Esophagus squamous epithelium (tissue), 5 donors: Measurements from ENCODE around the gene GPR42. TPM values are rescaled to one million over a fixed set of nuclear protein-coding genes. Genes with fewer than 3 reads are reported as not detected.

Experiments used
- DNase-seq: peaks from one replicate; lab custom pipeline; 2025; lab: John Stamatoyannopoulos, UW
- H3K27ac ChIP-seq, 4 donors: fragments of 200-600 bp; sonication (generic); one replicate each; pipeline ENCODE4 v1.5.1; 2016 to 2019; ENCODE audit warnings: mild to moderate bottlenecking in 1 of 4
- H3K27me3 ChIP-seq, 4 donors: fragments of 200-600 bp; sonication (generic); 1 replicate in 3 of 4; 2 replicates in 1 of 4; pipeline versions ENCODE4 v1.5.1 to v1.6.0; 2017 to 2021; ENCODE audit warnings: antibody characterized with exemption in 1 of 4
- H3K36me3 ChIP-seq, 3 donors: fragments of 200-600 bp; sonication (generic); one replicate each; pipeline ENCODE4 v1.5.1; 2016 to 2019
- H3K4me1 ChIP-seq, 3 donors: fragments of 200-600 bp; sonication (generic); one replicate each; pipeline ENCODE4 v1.5.1; 2017 to 2019
- H3K4me3 ChIP-seq, 4 donors: fragments of 200-600 bp; sonication (generic); 1 replicate in 3 of 4; 2 replicates in 1 of 4; pipeline ENCODE4 v1.5.1; 2016 to 2019; ENCODE audit warnings: mild to moderate bottlenecking in 2 of 4, moderate library complexity in 1 of 4
- H3K9me3 ChIP-seq, 3 donors: fragments of 200-600 bp; sonication (generic); one replicate each; pipeline ENCODE4 v1.5.1; 2016 to 2019
- CTCF ChIP-seq, 6 experiments: fragments of 450-650 bp in 4 of 6; fragments of 200-600 bp in 2 of 6; sonication (generic) in 2 of 6; IDR thresholded peaks; one replicate each; pipeline ENCODE4 v1.5.1; 2016 to 2019; ENCODE audit warnings: antibody characterized with exemption in 6 of 6, mild to moderate bottlenecking in 4 of 6, moderate library complexity in 4 of 6
- POLR2A ChIP-seq, 4 donors: fragments of 450-650 bp; IDR thresholded peaks; one replicate each; pipeline ENCODE4 v1.6.1; 2017; ENCODE audit warnings: antibody characterized with exemption in 4 of 4, mild to moderate bottlenecking in 4 of 4, moderate library complexity in 3 of 4
- WGBS, 2 donors: methylation state at CpG; one replicate each; pipeline ENCODE4 v1.1.5; 2018; 5-methylcytosine and 5-hydroxymethylcytosine counted together
- intact Hi-C: fragments of 100-400 bp; cut with DNase I; formaldehyde crosslinking; loops from one replicate; pipeline ENCODE4 v1.15.0; 2022
- total RNA-seq, 4 donors: library from RNA; depleted of rRNA; stranded (reverse); fragments of >200 nt; gene quantifications; one replicate each; pipeline ENCODE4 v1.1.0, GENCODE V29; 2016
- donor health status: DM: yes; HTN: yes; CAD: no.

The GPR42 gene
- total RNA-seq, 4 donors from 2014 or later = not detected

GRCh38 chr19:35388277-35389054 lies 17.6 kb downstream of the GPR42 start:
- peaks cover 3 to 20% (median 10%) of the 10 kb centered on the region in 3 donors for H3K9me3 ChIP-seq
- no peak overlapping the region for H3K27ac ChIP-seq
- peaks cover 0 to 21% (median 0%) of the 10 kb centered on the region in 4 donors for H3K27me3 ChIP-seq
- 72 to 97% methylated on average over 6 of the region's 6 CpGs for WGBS, 2 donors
- intact Hi-C loops = no loop called here
- no peaks in the 10 kb centered on the region for H3K4me1 ChIP-seq
- no peaks in the 10 kb centered on the region for H3K36me3 ChIP-seq
- no peak for DNase-seq
- H3K4me3 ChIP-seq = no peak overlapping the region
- no peak for TF ChIP-seq CTCF (IDR thresholded peaks at IDR 0.05)
- no peak for TF ChIP-seq POLR2A (IDR thresholded peaks at IDR 0.05)

- intact Hi-C loops = no loop called here
- WGBS, 2 donors = 31 to 43% methylated on average over 6 of the region's 6 CpGs
- Histone ChIP-seq H3K27ac (no peak overlapping the region), H3K4me3 (no peak overlapping the region), H3K27me3 (peaks cover 0 to 14% (median 0%) of the 10 kb centered on the region in 4 donors), H3K9me3 (peaks cover 3 to 20% (median 10%) of the 10 kb centered on the region in 3 donors), H3K36me3 (no peaks in the 10 kb centered on the region), H3K4me1 (no peaks in the 10 kb centered on the region)
- TF ChIP-seq CTCF (IDR thresholded peaks at IDR 0.05) (no peak), POLR2A (IDR thresholded peaks at IDR 0.05) (no peak)
- DNase-seq = no peak
Measured at GRCh38 chr19:35389192-35389861, 18.5 kb downstream of the GPR42 start.

- 58 to 68% methylated on average over 5 of the region's 5 CpGs for WGBS, 2 donors
- Histone ChIP-seq H3K9me3 (no peaks in the 10 kb centered on the region), H3K27me3 (peaks cover 0 to 13% (median 0%) of the 10 kb centered on the region in 4 donors), H3K27ac (no peak overlapping the region), H3K4me1 (peaks cover 0 to 5% (median 4%) of the 10 kb centered on the region in 3 donors), H3K36me3 (no peaks in the 10 kb centered on the region), H3K4me3 (no peak overlapping the region)
- intact Hi-C loops = no loop called here
- DNase-seq = no peak
- TF ChIP-seq POLR2A (IDR thresholded peaks at IDR 0.05) (no peak), CTCF (IDR thresholded peaks at IDR 0.05) (no peak)
Measured at GRCh38 chr19:35392742-35393715, 22.2 kb downstream of the GPR42 start.

- Histone ChIP-seq H3K9me3 (no peaks in the 10 kb centered on the region), H3K36me3 (no peaks in the 10 kb centered on the region), H3K4me3 (no peak overlapping the region), H3K27ac (no peak overlapping the region), H3K4me1 (peaks cover 0 to 5% (median 4%) of the 10 kb centered on the region in 3 donors), H3K27me3 (peaks cover 0 to 29% (median 0%) of the 10 kb centered on the region in 4 donors)
- WGBS, 2 donors = 35 to 47% methylated on average over 13 to 17 of the region's 19 CpGs
- no peak for DNase-seq
- intact Hi-C loops = no loop called here
- TF ChIP-seq POLR2A (IDR thresholded peaks at IDR 0.05) = no peak
- no peak for TF ChIP-seq CTCF (IDR thresholded peaks at IDR 0.05)
Measured at GRCh38 chr19:35395382-35396199, 24.7 kb downstream of the GPR42 start.
